HepG2 (cell line): Measurements from ENCODE around the gene LSM2. TPM values are rescaled to one million over a fixed set of nuclear protein-coding genes. Genes with fewer than 3 reads are reported as not detected.

Source experiments
- BATF2 ChIP-seq: sonication (generic); formaldehyde crosslinking; IDR thresholded peaks from 2 replicates; pipeline ENCODE4 v1.8.0; 2022; ENCODE audit warnings: mild to moderate bottlenecking, missing genetic modification reagents, moderate library complexity
- CCDC6 ChIP-seq: sonication (generic); formaldehyde crosslinking; IDR thresholded peaks from 2 replicates; pipeline ENCODE4 v1.8.1; 2022; ENCODE audit warnings: mild to moderate bottlenecking, missing genetic modification reagents, moderate library complexity
- HIVEP1 ChIP-seq: sonication (generic); formaldehyde crosslinking; IDR thresholded peaks from 2 replicates; pipeline ENCODE4 v1.4.0; 2020; ENCODE audit warnings: mild to moderate bottlenecking, missing genetic modification reagents
- HNF4G ChIP-seq, 2 experiments: sonication (generic) in 1 of 2; formaldehyde crosslinking in 1 of 2; IDR thresholded peaks; 2 replicates each; pipeline versions ENCODE4 v1.4.0 to v1.6.1; 2011 to 2020; ENCODE audit warnings: borderline replicate concordance in 2 of 2, low read depth in 2 of 2, mild to moderate bottlenecking in 2 of 2, low read length in 1 of 2, missing genetic modification reagents in 1 of 2, moderate library complexity in 1 of 2
- KAT7 ChIP-seq: IDR thresholded peaks from 2 replicates; pipeline ENCODE4 v1.6.1; 2018; ENCODE audit warnings: borderline replicate concordance, missing compliant biosample characterization
- NFIC ChIP-seq: IDR thresholded peaks from 2 replicates; pipeline ENCODE4 v1.6.1; 2012; ENCODE audit warnings: mild to moderate bottlenecking, low read length, inconsistent platforms
- SIX4 ChIP-seq: sonication (generic); formaldehyde crosslinking; IDR thresholded peaks from 2 replicates; pipeline ENCODE4 v1.4.0; 2020; ENCODE audit warnings: missing genetic modification reagents
- ZBTB21 ChIP-seq: sonication (generic); formaldehyde crosslinking; IDR thresholded peaks from 2 replicates; pipeline ENCODE4 v1.4.0; 2020; ENCODE audit warnings: missing genetic modification reagents
- ZBTB7A ChIP-seq: sonication (generic); formaldehyde crosslinking; IDR thresholded peaks from 2 replicates; pipeline ENCODE4 v1.8.0; 2022; ENCODE audit warnings: mild to moderate bottlenecking, missing genetic modification reagents
- polyA plus RNA-seq, 8 experiments: library from polyadenylated mRNA; depleted of rRNA in 3 of 8; stranded (reverse) in 7 of 8; unstranded in 1 of 8; fragments of >200 nt; fragmentation: Illumina TruSeq in 4 of 8; extraction: Trizol in 4 of 8; gene quantifications; 2 replicates each; pipeline versions ENCODE4 v1.2.1 to v1.2.3, GENCODE V29; 2011 to 2016; ENCODE audit warnings: low read depth in 4 of 8, missing spikeins in 1 of 8, mixed read lengths in 1 of 8; ENCODE audit not compliant: insufficient read depth in 1 of 8
- total RNA-seq, 5 experiments: library from RNA; depleted of rRNA; stranded (reverse); fragments of >200 nt; fragmentation: Illumina TruSeq; extraction: Trizol; gene quantifications; 2 replicates each; pipeline ENCODE4 v1.2.3, GENCODE V29; 2016; ENCODE audit warnings: low read depth in 1 of 5
- TF ChIP-seq, protein P1 (sequence below), 2 experiments: IDR thresholded peaks; 2 replicates each; pipeline ENCODE4 v1.6.1; 2011 to 2012; ENCODE audit warnings: low read length in 2 of 2, borderline replicate concordance in 1 of 2, low read depth in 1 of 2, mild to moderate bottlenecking in 1 of 2, moderate library complexity in 1 of 2
- TF ChIP-seq, protein P2 (sequence below): sonication (generic); formaldehyde crosslinking; IDR thresholded peaks from 2 replicates; pipeline ENCODE4 v1.4.0; 2020; ENCODE audit warnings: missing genetic modification reagents
- TF ChIP-seq, protein P3 (sequence below): sonication (generic); formaldehyde crosslinking; IDR thresholded peaks from 2 replicates; pipeline ENCODE4 v1.9.0; 2021; ENCODE audit warnings: mild to moderate bottlenecking, missing genetic modification reagents

The LSM2 gene
- total and polyA plus RNA-seq, 2 of the 13 experiments (the other 11 are each of a cell fraction or from before 2014, with no cell fraction given): 69.4 to 90.5 TPM

GRCh38 chr6:31765910-31766794 is 40.6 kb downstream of the LSM2 start (continued):
- TF ChIP-seq ZBTB21 (CRISPR knock-in tag) (no peak), BATF2 (0 out of 2 replicates have a peak, but pooled peaks have one; percentile 33), CCDC6 (CRISPR knock-in tag) (no peak), ZBTB7A (peak; percentile 81; the same call in 1 of the 2 replicates), HNF4G (IDR thresholded peaks at IDR 0.05; ENCODE audit: borderline replicate concordance, low read depth, low read length) (no peak), HNF4G (CRISPR knock-in tag; IDR thresholded peaks at IDR 0.05; ENCODE audit: borderline replicate concordance, low read depth) (no peak), KAT7 (CRISPR knock-in tag) (no peak), NFIC (no peak), HIVEP1 (CRISPR knock-in tag) (peak; percentile 92), SIX4 (no peak)
- TF ChIP-seq, protein P1, sequence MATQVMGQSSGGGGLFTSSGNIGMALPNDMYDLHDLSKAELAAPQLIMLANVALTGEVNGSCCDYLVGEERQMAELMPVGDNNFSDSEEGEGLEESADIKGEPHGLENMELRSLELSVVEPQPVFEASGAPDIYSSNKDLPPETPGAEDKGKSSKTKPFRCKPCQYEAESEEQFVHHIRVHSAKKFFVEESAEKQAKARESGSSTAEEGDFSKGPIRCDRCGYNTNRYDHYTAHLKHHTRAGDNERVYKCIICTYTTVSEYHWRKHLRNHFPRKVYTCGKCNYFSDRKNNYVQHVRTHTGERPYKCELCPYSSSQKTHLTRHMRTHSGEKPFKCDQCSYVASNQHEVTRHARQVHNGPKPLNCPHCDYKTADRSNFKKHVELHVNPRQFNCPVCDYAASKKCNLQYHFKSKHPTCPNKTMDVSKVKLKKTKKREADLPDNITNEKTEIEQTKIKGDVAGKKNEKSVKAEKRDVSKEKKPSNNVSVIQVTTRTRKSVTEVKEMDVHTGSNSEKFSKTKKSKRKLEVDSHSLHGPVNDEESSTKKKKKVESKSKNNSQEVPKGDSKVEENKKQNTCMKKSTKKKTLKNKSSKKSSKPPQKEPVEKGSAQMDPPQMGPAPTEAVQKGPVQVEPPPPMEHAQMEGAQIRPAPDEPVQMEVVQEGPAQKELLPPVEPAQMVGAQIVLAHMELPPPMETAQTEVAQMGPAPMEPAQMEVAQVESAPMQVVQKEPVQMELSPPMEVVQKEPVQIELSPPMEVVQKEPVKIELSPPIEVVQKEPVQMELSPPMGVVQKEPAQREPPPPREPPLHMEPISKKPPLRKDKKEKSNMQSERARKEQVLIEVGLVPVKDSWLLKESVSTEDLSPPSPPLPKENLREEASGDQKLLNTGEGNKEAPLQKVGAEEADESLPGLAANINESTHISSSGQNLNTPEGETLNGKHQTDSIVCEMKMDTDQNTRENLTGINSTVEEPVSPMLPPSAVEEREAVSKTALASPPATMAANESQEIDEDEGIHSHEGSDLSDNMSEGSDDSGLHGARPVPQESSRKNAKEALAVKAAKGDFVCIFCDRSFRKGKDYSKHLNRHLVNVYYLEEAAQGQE (IDR thresholded peaks at IDR 0.05; ENCODE audit: borderline replicate concordance in 1 of 2, low read depth in 1 of 2, low read length in 2 of 2): no peak
- TF ChIP-seq, protein P2, sequence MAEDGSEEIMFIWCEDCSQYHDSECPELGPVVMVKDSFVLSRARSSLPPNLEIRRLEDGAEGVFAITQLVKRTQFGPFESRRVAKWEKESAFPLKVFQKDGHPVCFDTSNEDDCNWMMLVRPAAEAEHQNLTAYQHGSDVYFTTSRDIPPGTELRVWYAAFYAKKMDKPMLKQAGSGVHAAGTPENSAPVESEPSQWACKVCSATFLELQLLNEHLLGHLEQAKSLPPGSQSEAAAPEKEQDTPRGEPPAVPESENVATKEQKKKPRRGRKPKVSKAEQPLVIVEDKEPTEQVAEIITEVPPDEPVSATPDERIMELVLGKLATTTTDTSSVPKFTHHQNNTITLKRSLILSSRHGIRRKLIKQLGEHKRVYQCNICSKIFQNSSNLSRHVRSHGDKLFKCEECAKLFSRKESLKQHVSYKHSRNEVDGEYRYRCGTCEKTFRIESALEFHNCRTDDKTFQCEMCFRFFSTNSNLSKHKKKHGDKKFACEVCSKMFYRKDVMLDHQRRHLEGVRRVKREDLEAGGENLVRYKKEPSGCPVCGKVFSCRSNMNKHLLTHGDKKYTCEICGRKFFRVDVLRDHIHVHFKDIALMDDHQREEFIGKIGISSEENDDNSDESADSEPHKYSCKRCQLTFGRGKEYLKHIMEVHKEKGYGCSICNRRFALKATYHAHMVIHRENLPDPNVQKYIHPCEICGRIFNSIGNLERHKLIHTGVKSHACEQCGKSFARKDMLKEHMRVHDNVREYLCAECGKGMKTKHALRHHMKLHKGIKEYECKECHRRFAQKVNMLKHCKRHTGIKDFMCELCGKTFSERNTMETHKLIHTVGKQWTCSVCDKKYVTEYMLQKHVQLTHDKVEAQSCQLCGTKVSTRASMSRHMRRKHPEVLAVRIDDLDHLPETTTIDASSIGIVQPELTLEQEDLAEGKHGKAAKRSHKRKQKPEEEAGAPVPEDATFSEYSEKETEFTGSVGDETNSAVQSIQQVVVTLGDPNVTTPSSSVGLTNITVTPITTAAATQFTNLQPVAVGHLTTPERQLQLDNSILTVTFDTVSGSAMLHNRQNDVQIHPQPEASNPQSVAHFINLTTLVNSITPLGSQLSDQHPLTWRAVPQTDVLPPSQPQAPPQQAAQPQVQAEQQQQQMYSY (CRISPR knock-in tag): no peak
- TF ChIP-seq, protein P3, sequence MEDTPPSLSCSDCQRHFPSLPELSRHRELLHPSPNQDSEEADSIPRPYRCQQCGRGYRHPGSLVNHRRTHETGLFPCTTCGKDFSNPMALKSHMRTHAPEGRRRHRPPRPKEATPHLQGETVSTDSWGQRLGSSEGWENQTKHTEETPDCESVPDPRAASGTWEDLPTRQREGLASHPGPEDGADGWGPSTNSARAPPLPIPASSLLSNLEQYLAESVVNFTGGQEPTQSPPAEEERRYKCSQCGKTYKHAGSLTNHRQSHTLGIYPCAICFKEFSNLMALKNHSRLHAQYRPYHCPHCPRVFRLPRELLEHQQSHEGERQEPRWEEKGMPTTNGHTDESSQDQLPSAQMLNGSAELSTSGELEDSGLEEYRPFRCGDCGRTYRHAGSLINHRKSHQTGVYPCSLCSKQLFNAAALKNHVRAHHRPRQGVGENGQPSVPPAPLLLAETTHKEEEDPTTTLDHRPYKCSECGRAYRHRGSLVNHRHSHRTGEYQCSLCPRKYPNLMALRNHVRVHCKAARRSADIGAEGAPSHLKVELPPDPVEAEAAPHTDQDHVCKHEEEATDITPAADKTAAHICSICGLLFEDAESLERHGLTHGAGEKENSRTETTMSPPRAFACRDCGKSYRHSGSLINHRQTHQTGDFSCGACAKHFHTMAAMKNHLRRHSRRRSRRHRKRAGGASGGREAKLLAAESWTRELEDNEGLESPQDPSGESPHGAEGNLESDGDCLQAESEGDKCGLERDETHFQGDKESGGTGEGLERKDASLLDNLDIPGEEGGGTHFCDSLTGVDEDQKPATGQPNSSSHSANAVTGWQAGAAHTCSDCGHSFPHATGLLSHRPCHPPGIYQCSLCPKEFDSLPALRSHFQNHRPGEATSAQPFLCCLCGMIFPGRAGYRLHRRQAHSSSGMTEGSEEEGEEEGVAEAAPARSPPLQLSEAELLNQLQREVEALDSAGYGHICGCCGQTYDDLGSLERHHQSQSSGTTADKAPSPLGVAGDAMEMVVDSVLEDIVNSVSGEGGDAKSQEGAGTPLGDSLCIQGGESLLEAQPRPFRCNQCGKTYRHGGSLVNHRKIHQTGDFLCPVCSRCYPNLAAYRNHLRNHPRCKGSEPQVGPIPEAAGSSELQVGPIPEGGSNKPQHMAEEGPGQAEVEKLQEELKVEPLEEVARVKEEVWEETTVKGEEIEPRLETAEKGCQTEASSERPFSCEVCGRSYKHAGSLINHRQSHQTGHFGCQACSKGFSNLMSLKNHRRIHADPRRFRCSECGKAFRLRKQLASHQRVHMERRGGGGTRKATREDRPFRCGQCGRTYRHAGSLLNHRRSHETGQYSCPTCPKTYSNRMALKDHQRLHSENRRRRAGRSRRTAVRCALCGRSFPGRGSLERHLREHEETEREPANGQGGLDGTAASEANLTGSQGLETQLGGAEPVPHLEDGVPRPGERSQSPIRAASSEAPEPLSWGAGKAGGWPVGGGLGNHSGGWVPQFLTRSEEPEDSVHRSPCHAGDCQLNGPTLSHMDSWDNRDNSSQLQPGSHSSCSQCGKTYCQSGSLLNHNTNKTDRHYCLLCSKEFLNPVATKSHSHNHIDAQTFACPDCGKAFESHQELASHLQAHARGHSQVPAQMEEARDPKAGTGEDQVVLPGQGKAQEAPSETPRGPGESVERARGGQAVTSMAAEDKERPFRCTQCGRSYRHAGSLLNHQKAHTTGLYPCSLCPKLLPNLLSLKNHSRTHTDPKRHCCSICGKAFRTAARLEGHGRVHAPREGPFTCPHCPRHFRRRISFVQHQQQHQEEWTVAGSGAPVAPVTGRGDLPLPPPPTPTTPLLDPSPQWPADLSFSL (CRISPR knock-in tag): no peak
